ENCODE measurements around the gene GPR161. TPM values are rescaled to one million over a fixed set of nuclear protein-coding genes. Genes with fewer than 3 reads are reported as not detected.

The GPR161 gene
- total RNA-seq, 4 donors from 2014 or later = 17.4 to 36.9 (median 20.1) TPM

DNA sequence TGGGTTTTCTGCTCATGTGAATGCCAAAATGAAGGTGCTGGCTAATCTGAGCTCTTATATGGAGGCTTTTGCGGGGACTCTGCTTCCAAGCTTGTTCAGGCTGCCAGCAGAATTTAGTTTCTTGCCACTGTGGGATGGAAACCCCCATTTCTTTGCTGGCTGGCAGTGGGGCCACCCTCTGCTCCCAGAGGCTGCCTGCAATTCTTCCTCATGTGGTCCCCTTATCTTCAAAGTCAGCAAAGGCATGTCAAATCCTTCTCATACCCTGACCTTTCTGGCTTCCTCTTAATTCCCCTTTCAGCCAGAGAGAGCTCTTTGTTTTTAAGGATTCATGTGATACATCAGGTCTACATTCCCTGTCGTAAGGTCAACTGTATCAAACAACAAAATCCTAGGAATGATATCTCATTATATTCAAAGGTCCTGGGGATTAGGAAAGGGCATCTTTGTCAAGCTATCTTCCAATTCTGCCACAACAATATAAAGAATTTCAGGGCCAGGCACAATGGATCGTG lies 5.2 kb upstream of the GPR161 start:
- Histone ChIP-seq H3K36me3 (no peaks in the 10 kb centered on the region), H3K27ac (no peak overlapping the region), H3K27me3 (no peaks in the 10 kb centered on the region), H3K4me1 (peaks cover 0 to 20% (median 0%) of the 10 kb centered on the region in 3 donors), H3K9me3 (no peaks in the 10 kb centered on the region), H3K4me3 (no peak overlapping the region)
- 86% methylated on average over 1 to 3 of the region's 3 CpGs for WGBS, 2 donors (ENCODE audit: low coverage in 1 of 2)
- TF ChIP-seq, protein P1, sequence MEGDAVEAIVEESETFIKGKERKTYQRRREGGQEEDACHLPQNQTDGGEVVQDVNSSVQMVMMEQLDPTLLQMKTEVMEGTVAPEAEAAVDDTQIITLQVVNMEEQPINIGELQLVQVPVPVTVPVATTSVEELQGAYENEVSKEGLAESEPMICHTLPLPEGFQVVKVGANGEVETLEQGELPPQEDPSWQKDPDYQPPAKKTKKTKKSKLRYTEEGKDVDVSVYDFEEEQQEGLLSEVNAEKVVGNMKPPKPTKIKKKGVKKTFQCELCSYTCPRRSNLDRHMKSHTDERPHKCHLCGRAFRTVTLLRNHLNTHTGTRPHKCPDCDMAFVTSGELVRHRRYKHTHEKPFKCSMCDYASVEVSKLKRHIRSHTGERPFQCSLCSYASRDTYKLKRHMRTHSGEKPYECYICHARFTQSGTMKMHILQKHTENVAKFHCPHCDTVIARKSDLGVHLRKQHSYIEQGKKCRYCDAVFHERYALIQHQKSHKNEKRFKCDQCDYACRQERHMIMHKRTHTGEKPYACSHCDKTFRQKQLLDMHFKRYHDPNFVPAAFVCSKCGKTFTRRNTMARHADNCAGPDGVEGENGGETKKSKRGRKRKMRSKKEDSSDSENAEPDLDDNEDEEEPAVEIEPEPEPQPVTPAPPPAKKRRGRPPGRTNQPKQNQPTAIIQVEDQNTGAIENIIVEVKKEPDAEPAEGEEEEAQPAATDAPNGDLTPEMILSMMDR (IDR thresholded peaks at IDR 0.05) = no peak
- TF ChIP-seq EP300 (IDR thresholded peaks at IDR 0.05) = no peak
- TF ChIP-seq POLR2A (IDR thresholded peaks at IDR 0.05) = no peak
- no peak for TF ChIP-seq POLR2AphosphoS5 (IDR thresholded peaks at IDR 0.05)
- ATAC-seq = no peak

GRCh38 chr1:168139070-168139469 lies 2.3 kb upstream of the GPR161 start:
- H3K27me3 ChIP-seq = no peaks in the 10 kb centered on the region
- H3K9me3 ChIP-seq = no peaks in the 10 kb centered on the region
- no peak overlapping the region for H3K4me3 ChIP-seq
- TF ChIP-seq EP300 (IDR thresholded peaks at IDR 0.05) (no peak), POLR2AphosphoS5 (IDR thresholded peaks at IDR 0.05) (no peak), POLR2A (IDR thresholded peaks at IDR 0.05) (no peak)
- TF ChIP-seq, protein P1 (IDR thresholded peaks at IDR 0.05) = no peak
- no peak overlapping the region for H3K27ac ChIP-seq
- peaks cover 0 to 37% (median 10%) of the 10 kb centered on the region in 3 donors for H3K4me1 ChIP-seq
- ATAC-seq = no peak
- no peaks in the 10 kb centered on the region for H3K36me3 ChIP-seq

- no peak for ATAC-seq
- H3K27ac ChIP-seq = peak overlapping the region in 3 of 4 donors; percentile 64 to 91 (median 84)
- H3K4me1 ChIP-seq = peaks cover 0 to 37% (median 10%) of the 10 kb centered on the region in 3 donors
- H3K9me3 ChIP-seq = no peaks in the 10 kb centered on the region
- peak; percentile 17 for TF ChIP-seq POLR2AphosphoS5 (IDR thresholded peaks at IDR 0.05)
- no peak for TF ChIP-seq EP300 (IDR thresholded peaks at IDR 0.05)
- TF ChIP-seq, protein P1 (IDR thresholded peaks at IDR 0.05) = no peak
- H3K4me3 ChIP-seq = no peak overlapping the region
- no peaks in the 10 kb centered on the region for H3K27me3 ChIP-seq
- H3K36me3 ChIP-seq = no peaks in the 10 kb centered on the region
- WGBS, 2 donors (ENCODE audit: low coverage in 1 of 2) = 56 to 60% methylated on average over 5 of the region's 5 CpGs
Observed at GRCh38 chr1:168138134-168138533, 1.4 kb upstream of the GPR161 start.

GRCh38 chr1:168137515-168137821 lies 738 bp upstream of the GPR161 start:
- no peak for ATAC-seq
- no peaks in the 10 kb centered on the region for H3K27me3 ChIP-seq
- TF ChIP-seq POLR2A (IDR thresholded peaks at IDR 0.05) = no peak
- TF ChIP-seq EP300 (IDR thresholded peaks at IDR 0.05) = no peak
- TF ChIP-seq, protein P1 (IDR thresholded peaks at IDR 0.05) = no peak
- TF ChIP-seq POLR2AphosphoS5 (IDR thresholded peaks at IDR 0.05) = no peak

GRCh38 chr1:168135921-168136708 lies 615 bp downstream of the GPR161 start:
- H3K27ac ChIP-seq = peak overlapping the region in 3 of 4 donors; percentile 82 to 91 (median 84)
- H3K36me3 ChIP-seq = peaks cover 0 to under 1% of the 10 kb centered on the region in 2 donors
- 2 to 3% methylated on average over 8 of the region's 63 CpGs for WGBS, 2 donors (ENCODE audit: low coverage in 1 of 2)
- H3K4me3 ChIP-seq = peak overlapping the region; percentile 67 to 82
- TF ChIP-seq POLR2A (IDR thresholded peaks at IDR 0.05) (no peak), EP300 (IDR thresholded peaks at IDR 0.05) (no peak), POLR2AphosphoS5 (IDR thresholded peaks at IDR 0.05) (no peak)
- TF ChIP-seq, protein P1 (IDR thresholded peaks at IDR 0.05) = no peak
- H3K9me3 ChIP-seq = no peaks in the 10 kb centered on the region
- H3K4me1 ChIP-seq = peaks cover 0 to 37% (median 10%) of the 10 kb centered on the region in 3 donors
- H3K27me3 ChIP-seq = no peaks in the 10 kb centered on the region
- ATAC-seq = peak; percentile 45

More at GRCh38 chr1:168137515-168137821, 738 bp upstream of the GPR161 start:
- peak overlapping the region; percentile 67 to 82 for H3K4me3 ChIP-seq
- peak overlapping the region; percentile 64 to 91 (median 83) for H3K27ac ChIP-seq
- peaks cover 0 to 37% (median 10%) of the 10 kb centered on the region in 3 donors for H3K4me1 ChIP-seq
- no peaks in the 10 kb centered on the region for H3K9me3 ChIP-seq
- H3K36me3 ChIP-seq = no peaks in the 10 kb centered on the region
- 0% methylated on average over 4 to 5 of the region's 6 CpGs for WGBS, 2 donors (ENCODE audit: low coverage in 1 of 2)

Measured in gastroesophageal sphincter (tissue), 4 donors.